HepG2 (cell line): ENCODE measurements around the gene PCDHGA1. TPM values are rescaled to one million over a fixed set of nuclear protein-coding genes. Genes with fewer than 3 reads are reported as not detected.

Experiments used
- JUN ChIP-seq: sonication (generic); formaldehyde crosslinking; IDR thresholded peaks from 2 replicates; pipeline ENCODE4 v1.4.0; 2020; ENCODE audit warnings: mild to moderate bottlenecking, missing genetic modification reagents
- NFE2L2 ChIP-seq: fragments of 150-350 bp; IDR thresholded peaks from 2 replicates; pipeline ENCODE4 v1.6.1; 2014; ENCODE audit warnings: low read length
- POGZ ChIP-seq: sonication (generic); formaldehyde crosslinking; IDR thresholded peaks from 2 replicates; pipeline ENCODE4 v1.4.0; 2020; ENCODE audit warnings: mild to moderate bottlenecking, missing genetic modification reagents
- PREB ChIP-seq: sonication (generic); formaldehyde crosslinking; IDR thresholded peaks from 2 replicates; pipeline ENCODE4 v1.4.0; 2020; ENCODE audit warnings: missing genetic modification reagents
- RCOR2 ChIP-seq: IDR thresholded peaks from 2 replicates; pipeline ENCODE4 v1.6.1; 2016; ENCODE audit warnings: missing biosample characterization, missing genetic modification reagents
- RXRB ChIP-seq: IDR thresholded peaks from 2 replicates; pipeline ENCODE4 v1.6.1; 2016; ENCODE audit warnings: borderline replicate concordance, missing genetic modification reagents, missing compliant biosample characterization
- TEF ChIP-seq: sonication (generic); formaldehyde crosslinking; IDR thresholded peaks from 2 replicates; pipeline ENCODE4 v1.5.0; 2020; ENCODE audit warnings: missing genetic modification reagents
- ZBTB14 ChIP-seq: sonication (generic); formaldehyde crosslinking; IDR thresholded peaks from 2 replicates; pipeline ENCODE4 v1.4.0; 2020; ENCODE audit warnings: missing genetic modification reagents
- ZBTB40 ChIP-seq, 2 experiments: fragments of 450-650 bp in 1 of 2; sonication (generic) in 1 of 2; formaldehyde crosslinking in 1 of 2; IDR thresholded peaks; 2 replicates each; pipeline versions ENCODE4 v1.6.1 to v1.8.0; 2016 to 2022; ENCODE audit warnings: antibody characterized with exemption in 1 of 2, mild to moderate bottlenecking in 1 of 2, missing genetic modification reagents in 1 of 2
- ZNF235 ChIP-seq: sonication (generic); formaldehyde crosslinking; IDR thresholded peaks from 2 replicates; pipeline ENCODE4 v1.8.1; 2023; ENCODE audit warnings: mild to moderate bottlenecking, missing genetic modification reagents, borderline replicate concordance
- polyA plus RNA-seq, 8 experiments: library from polyadenylated mRNA; depleted of rRNA in 3 of 8; stranded (reverse) in 7 of 8; unstranded in 1 of 8; fragments of >200 nt; fragmentation: Illumina TruSeq in 4 of 8; extraction: Trizol in 4 of 8; gene quantifications; 2 replicates each; pipeline versions ENCODE4 v1.2.1 to v1.2.3, GENCODE V29; 2011 to 2016; ENCODE audit warnings: low read depth in 4 of 8, missing spikeins in 1 of 8, mixed read lengths in 1 of 8; ENCODE audit not compliant: insufficient read depth in 1 of 8
- total RNA-seq, 5 experiments: library from RNA; depleted of rRNA; stranded (reverse); fragments of >200 nt; fragmentation: Illumina TruSeq; extraction: Trizol; gene quantifications; 2 replicates each; pipeline ENCODE4 v1.2.3, GENCODE V29; 2016; ENCODE audit warnings: low read depth in 1 of 5
- TF ChIP-seq, protein P1 (sequence below): sonication (generic); formaldehyde crosslinking; IDR thresholded peaks from 2 replicates; pipeline ENCODE4 v1.5.1; 2020; ENCODE audit warnings: missing genetic modification reagents, mild to moderate bottlenecking, borderline replicate concordance
- TF ChIP-seq, protein P2 (sequence below): sonication (generic); formaldehyde crosslinking; conservative IDR thresholded peaks from 2 replicates; pipeline ENCODE4 v1.8.0; 2022; ENCODE audit warnings: low read depth, missing genetic modification reagents

PCDHGA1 gene
- total and polyA plus RNA-seq, 2 of the 13 experiments (the other 11 are each of a cell fraction or from before 2014, with no cell fraction given): 0.31 to 0.40 TPM

DNA sequence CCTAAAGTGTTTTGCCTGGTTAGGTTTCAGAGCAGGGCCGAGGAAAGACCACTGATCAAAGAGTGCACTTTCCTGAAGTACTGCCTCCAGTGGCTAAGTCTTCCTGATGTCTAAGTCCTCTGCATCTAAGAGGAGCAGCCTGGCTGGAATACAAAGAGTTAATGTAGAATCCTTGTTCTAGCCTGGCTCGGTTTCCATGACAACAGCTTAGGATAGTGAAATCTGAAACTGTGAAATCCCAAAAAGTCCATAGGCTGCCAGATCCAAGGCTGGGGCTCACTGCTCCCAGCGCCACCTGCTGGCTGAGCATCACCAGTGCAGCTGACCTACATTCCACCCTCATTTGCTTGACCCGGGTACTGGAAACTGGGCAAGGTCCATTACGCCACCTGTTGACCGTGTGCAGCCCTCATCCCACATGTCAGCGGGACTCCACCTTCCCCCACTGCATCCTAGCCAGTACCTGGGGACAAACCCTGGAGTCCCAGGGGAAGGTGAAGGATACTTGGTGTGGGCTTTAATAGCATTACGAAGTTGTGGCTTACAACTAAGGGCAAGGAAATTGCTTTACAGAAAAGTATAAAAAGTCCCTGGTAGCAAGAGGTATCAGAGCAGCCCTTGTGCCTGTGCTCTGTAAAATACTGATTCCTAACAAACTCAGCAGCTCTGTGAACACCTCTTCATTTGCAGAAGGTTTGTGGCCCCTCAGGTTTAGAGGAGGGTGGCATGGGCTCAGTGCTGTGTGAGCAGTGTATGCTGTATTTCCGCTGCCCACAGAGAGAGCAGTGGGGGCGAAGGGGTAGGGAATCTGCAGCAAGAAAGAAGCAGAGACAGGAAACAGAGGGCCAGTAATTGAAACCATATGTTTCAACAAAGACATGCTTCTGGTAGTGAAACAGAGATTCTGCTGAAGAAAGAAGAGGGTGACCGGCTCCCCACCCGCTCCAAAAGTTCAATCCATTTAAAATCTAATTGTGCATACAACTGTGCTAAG, 194.6 kb downstream of the PCDHGA1 start (continued):
- no peak for TF ChIP-seq ZBTB40 (IDR thresholded peaks at IDR 0.05)
- no peak for TF ChIP-seq ZBTB40 (CRISPR knock-in tag; IDR thresholded peaks at IDR 0.05)
- TF ChIP-seq RCOR2 (CRISPR knock-in tag): peak; percentile 38; the same call in 1 of the 2 replicates
- TF ChIP-seq, protein P1, sequence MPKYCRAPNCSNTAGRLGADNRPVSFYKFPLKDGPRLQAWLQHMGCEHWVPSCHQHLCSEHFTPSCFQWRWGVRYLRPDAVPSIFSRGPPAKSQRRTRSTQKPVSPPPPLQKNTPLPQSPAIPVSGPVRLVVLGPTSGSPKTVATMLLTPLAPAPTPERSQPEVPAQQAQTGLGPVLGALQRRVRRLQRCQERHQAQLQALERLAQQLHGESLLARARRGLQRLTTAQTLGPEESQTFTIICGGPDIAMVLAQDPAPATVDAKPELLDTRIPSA (CRISPR knock-in tag): no peak
- no peak for TF ChIP-seq TEF
- TF ChIP-seq, protein P2, sequence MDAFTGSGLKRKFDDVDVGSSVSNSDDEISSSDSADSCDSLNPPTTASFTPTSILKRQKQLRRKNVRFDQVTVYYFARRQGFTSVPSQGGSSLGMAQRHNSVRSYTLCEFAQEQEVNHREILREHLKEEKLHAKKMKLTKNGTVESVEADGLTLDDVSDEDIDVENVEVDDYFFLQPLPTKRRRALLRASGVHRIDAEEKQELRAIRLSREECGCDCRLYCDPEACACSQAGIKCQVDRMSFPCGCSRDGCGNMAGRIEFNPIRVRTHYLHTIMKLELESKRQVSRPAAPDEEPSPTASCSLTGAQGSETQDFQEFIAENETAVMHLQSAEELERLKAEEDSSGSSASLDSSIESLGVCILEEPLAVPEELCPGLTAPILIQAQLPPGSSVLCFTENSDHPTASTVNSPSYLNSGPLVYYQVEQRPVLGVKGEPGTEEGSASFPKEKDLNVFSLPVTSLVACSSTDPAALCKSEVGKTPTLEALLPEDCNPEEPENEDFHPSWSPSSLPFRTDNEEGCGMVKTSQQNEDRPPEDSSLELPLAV (CRISPR knock-in tag): no peak
- no peak for TF ChIP-seq JUN (CRISPR knock-in tag)
- peak; percentile 93 for TF ChIP-seq RXRB
- TF ChIP-seq POGZ (CRISPR knock-in tag): peak; percentile 60; the same call in 1 of the 2 replicates
- TF ChIP-seq ZNF235: no peak
- no peak for TF ChIP-seq PREB (CRISPR knock-in tag)
- TF ChIP-seq NFE2L2: no peak
- no peak for TF ChIP-seq ZBTB14
